Heart left ventricle (tissue), 16 donors: ENCODE data around the gene IL3RA. TPM values are rescaled to one million over a fixed set of nuclear protein-coding genes. Genes with fewer than 3 reads are reported as not detected.

Experiments
- ATAC-seq, 4 donors: fragments of 200-7000 bp; cut with Tn5 transposase; one replicate each; pipeline ENCODE4 v1.9.1; 2020 to 2022; ENCODE audit warnings: moderate library complexity in 4 of 4, mild to moderate bottlenecking in 3 of 4, moderate number of reproducible peaks in 1 of 4
- DNase-seq, 5 donors: peaks; one replicate each; pipeline ENCODE4 v3.0.0-alpha.2; 2020
- H3K27ac ChIP-seq, 12 donors: fragments of 200-600 bp; sonication (generic) in 4 of 12; one replicate each; pipeline versions ENCODE4 v1.5.0 to v1.8.0; 2016 to 2022; ENCODE audit warnings: mild to moderate bottlenecking in 2 of 12
- H3K27me3 ChIP-seq, 9 donors: fragments of 200-600 bp; sonication (generic) in 2 of 9; one replicate each; pipeline versions ENCODE4 v1.5.1 to v1.8.0; 2016 to 2022; ENCODE audit warnings: mild to moderate bottlenecking in 3 of 9
- H3K36me3 ChIP-seq, 9 donors: fragments of 200-600 bp; sonication (generic) in 2 of 9; one replicate each; pipeline versions ENCODE4 v1.5.0 to v1.8.0; 2018 to 2022; ENCODE audit warnings: mild to moderate bottlenecking in 2 of 9
- H3K4me1 ChIP-seq, 12 donors: fragments of 200-600 bp; sonication (generic) in 4 of 12; one replicate each; pipeline versions ENCODE4 v1.5.0 to v1.8.0; 2016 to 2022; ENCODE audit warnings: mild to moderate bottlenecking in 3 of 12
- H3K4me3 ChIP-seq, 12 donors: fragments of 200-600 bp; sonication (generic) in 4 of 12; one replicate each; pipeline versions ENCODE4 v1.5.0 to v1.8.0; 2017 to 2022; ENCODE audit warnings: mild to moderate bottlenecking in 9 of 12, moderate library complexity in 4 of 12
- H3K9me3 ChIP-seq, 12 donors: fragments of 200-600 bp; sonication (generic) in 4 of 12; one replicate each; pipeline versions ENCODE4 v1.5.0 to v1.8.0; 2016 to 2022; ENCODE audit warnings: mild to moderate bottlenecking in 1 of 12
- CTCF ChIP-seq, 12 donors: fragments of 200-600 bp; sonication (generic) in 4 of 12; IDR thresholded peaks; one replicate each; pipeline versions ENCODE4 v1.5.0 to v1.8.0; 2018 to 2022; ENCODE audit warnings: antibody characterized with exemption in 12 of 12, mild to moderate bottlenecking in 5 of 12
- POLR2A ChIP-seq, 2 donors: fragments of 450-650 bp; IDR thresholded peaks; one replicate each; pipeline ENCODE4 v1.6.1; 2017; ENCODE audit warnings: antibody characterized with exemption in 2 of 2, mild to moderate bottlenecking in 2 of 2, moderate library complexity in 2 of 2
- WGBS, 4 donors: extraction: QIAGEN DNeasy Blood & Tissue Kit in 2 of 4; methylation state at CpG; one replicate each; pipeline versions ENCODE4 v1.1.5 to v1.1.7; 2013 to 2018; 5-methylcytosine and 5-hydroxymethylcytosine counted together
- intact Hi-C, 10 donors: fragments of 100-400 bp; cut with DNase I; formaldehyde crosslinking; loops; one replicate each; pipeline versions ENCODE4 v1.11.1 to v1.14.2; 2022
- polyA plus RNA-seq, 2 donors: library from polyadenylated mRNA; stranded (reverse); fragments of 200-250 nt; gene quantifications; one replicate each; pipeline ENCODE4 v1.2.3, GENCODE V29; 2013
- total RNA-seq, 9 donors: library from RNA; depleted of rRNA in 2 of 9; stranded (reverse); fragments of >200 nt in 2 of 9; fragmentation: NEBNext Ultra II Directional in 3 of 9; extraction: Animal tissue kit (Norgen Biotek cat#: 25700) in 3 of 9; gene quantifications; one replicate each; pipeline versions ENCODE4 v1.1.0 to v1.2.4, GENCODE V29; 2016 to 2023
- donor health status: ischemic (EF 13 %, LVEDD 7.1; RV severe dilation, severe dysfunction).
- donor health status: healthy with polysubstance abuse.
- donor health status: DM: no; HTN: yes; CAD: no.
- donor health status: DM: no; HTN: no; CAD: no.
- donor health status: ischemic (EF 25% LVEDD 6.9; RV normal size, moderate dysfunction).
- donor health status: ischemic (EF 25% LVEDD 5.7; RV mildly dilated, moderate dysfunction).
- donor health status: healthy.
- donor health status: DM: yes; HTN: yes; CAD: no.
- donor health status: ischemic (EF 35%, LVEDD 5.7; RV mildly dilated, moderate dysfunction).
- donor health status: nonischemic (EF 11% LVEDD 7.7; RV severe dilation, severe dysfunction).
- donor health status: DM: yes; HTN: yes; CAD: no.
- donor health status: PGD.
- donor health status: ischemic (EF 29% LVEDD 5.4; RV normal size, mild dysfunction).
- donor health status: nonischemic (EF 23%, LVEDD 6.1; RV moderate dilation, normal function).

Gene IL3RA
- total and polyA plus RNA-seq, 11 donors = 3.2 to 20.4 (median 4.7) TPM

GRCh38 chrX:1385253-1386223 lies 49.0 kb downstream of the IL3RA start:
- intact Hi-C loops = no loop called here
- Histone ChIP-seq H3K36me3 (peaks cover 2 to 83% (median 70%) of the 10 kb centered on the region in 9 donors), H3K4me3 (no peak overlapping the region), H3K9me3 (no peaks in the 10 kb centered on the region), H3K4me1 (peaks cover 4 to 35% (median 28%) of the 10 kb centered on the region in 12 donors), H3K27me3 (no peaks in the 10 kb centered on the region), H3K27ac (no peak overlapping the region)
- DNase-seq (peak in 1 of 5 donors; percentile 53), ATAC-seq (no peak)
- WGBS, 4 donors = 90 to 94% (median 92%) methylated on average over 35 to 36 of the region's 36 CpGs
- TF ChIP-seq CTCF (IDR thresholded peaks at IDR 0.05) = no peak
- no peak for TF ChIP-seq POLR2A (IDR thresholded peaks at IDR 0.05)

GRCh38 chrX:1386338-1387127 lies 49.9 kb downstream of the IL3RA start:
- intact Hi-C loops = no loop called here
- no peaks in the 10 kb centered on the region for H3K9me3 ChIP-seq
- TF ChIP-seq POLR2A (IDR thresholded peaks at IDR 0.05) = no peak
- no peak for TF ChIP-seq CTCF (IDR thresholded peaks at IDR 0.05)
- H3K27me3 ChIP-seq = no peaks in the 10 kb centered on the region
- H3K4me3 ChIP-seq = no peak overlapping the region
- no peak overlapping the region for H3K27ac ChIP-seq
- WGBS, 4 donors = 92 to 94% (median 93%) methylated on average over 30 to 41 of the region's 41 CpGs
- peaks cover 2 to 87% (median 75%) of the 10 kb centered on the region in 9 donors for H3K36me3 ChIP-seq
- peak in 1 of 5 donors; percentile 51 for DNase-seq
- peaks cover 4 to 43% (median 35%) of the 10 kb centered on the region in 12 donors for H3K4me1 ChIP-seq
- ATAC-seq = no peak

GRCh38 chrX:1387141-1387776 lies 50.7 kb downstream of the IL3RA start:
- TF ChIP-seq POLR2A (IDR thresholded peaks at IDR 0.05) = no peak
- TF ChIP-seq CTCF (IDR thresholded peaks at IDR 0.05) = no peak
- H3K4me3 ChIP-seq = no peak overlapping the region

More at GRCh38 chrX:1387141-1387776, 50.7 kb downstream of the IL3RA start:
- Histone ChIP-seq H3K9me3 (no peaks in the 10 kb centered on the region), H3K4me1 (peaks cover 4 to 43% (median 35%) of the 10 kb centered on the region in 12 donors), H3K27me3 (no peaks in the 10 kb centered on the region), H3K36me3 (peaks cover 2 to 82% (median 75%) of the 10 kb centered on the region in 9 donors), H3K27ac (peak overlapping the region in 2 of 12 donors; percentile 2 to 44)
- DNase-seq (peak in 2 of 5 donors; percentile 28 to 57), ATAC-seq (no peak)
- intact Hi-C loops = no loop called here
- 89 to 93% (median 92%) methylated on average over 43 of the region's 43 CpGs for WGBS, 4 donors
